IMR-90 (cell line): Measurements from ENCODE around the gene PAX5. TPM values are rescaled to one million over a fixed set of nuclear protein-coding genes. Genes with fewer than 3 reads are reported as not detected.

ENCODE experiments used
- ATAC-seq: fragments of 200-7000 bp; cut with Tn5 transposase; 2 replicates; pipeline ENCODE4 v1.9.1; 2020; ENCODE audit warnings: low read depth, mild to moderate bottlenecking, moderate library complexity
- BruUV-seq: library from RNA; stranded (reverse); fragments of 400-500 nt; replicated peaks from 2 replicates; lab custom pipeline; 2021; lab: Mats Ljungman, UMichigan
- CTCF ChIA-PET: fragments of 300-600 bp; formaldehyde crosslinking; extraction: SDS; loops from one replicate; lab custom pipeline; 2021; ENCODE audit warnings: antibody characterized with exemption; lab: Yijun Ruan, JAX
- POLR2A ChIA-PET: fragments of 300-600 bp; sonication (Branson Sonifier 250); formaldehyde crosslinking; loops from one replicate; lab custom pipeline; 2022; ENCODE audit warnings: antibody characterized with exemption; ENCODE audit not compliant: unreplicated experiment; lab: Charles Lee
- DNase-seq: peaks from one replicate; pipeline ENCODE4 v3.0.0; 2013
- H2AFZ ChIP-seq: replicated peaks from 2 replicates; pipeline ENCODE3; 2013; ENCODE audit warnings: low read length, mild to moderate bottlenecking; ENCODE audit not compliant: poor library complexity
- H2AK5ac ChIP-seq: 2 replicates; pipeline ENCODE4 v1.6.1; 2013; ENCODE audit warnings: low read depth, low read length, inconsistent platforms
- H2AK9ac ChIP-seq: replicated peaks from 2 replicates; pipeline ENCODE3; 2013; ENCODE audit warnings: mild to moderate bottlenecking, low read depth, low read length, moderate library complexity; ENCODE audit not compliant: poor library complexity
- H2BK120ac ChIP-seq: 2 replicates; pipeline ENCODE4 v1.6.1; 2013; ENCODE audit warnings: low read depth, low read length, inconsistent platforms
- H2BK15ac ChIP-seq: 3 replicates; pipeline ENCODE4 v1.6.1; 2013; ENCODE audit warnings: low read depth, low read length, inconsistent platforms
- H2BK20ac ChIP-seq: 2 replicates; pipeline ENCODE4 v1.6.1; 2013; ENCODE audit warnings: low read depth, mild to moderate bottlenecking, inconsistent platforms, low read length, moderate library complexity
- H2BK5ac ChIP-seq: 2 replicates; pipeline ENCODE4 v1.6.1; 2013; ENCODE audit warnings: mild to moderate bottlenecking, low read depth, low read length, inconsistent platforms; ENCODE audit not compliant: poor library complexity, severe bottlenecking
- H3K14ac ChIP-seq: replicated peaks from 2 replicates; pipeline ENCODE4 v1.6.1; 2013; ENCODE audit warnings: low read depth, low read length, inconsistent platforms
- H3K18ac ChIP-seq: 2 replicates; pipeline ENCODE4 v1.6.1; 2013; ENCODE audit warnings: low read depth, low read length, control low read depth
- H3K23ac ChIP-seq: 2 replicates; pipeline ENCODE4 v1.6.1; 2013; ENCODE audit warnings: low read depth, low read length, inconsistent platforms
- H3K27ac ChIP-seq: 2 replicates; pipeline ENCODE4 v1.5.1; 2013; ENCODE audit warnings: mild to moderate bottlenecking, control low read depth, low read length; ENCODE audit not compliant: insufficient read depth
- H3K27me3 ChIP-seq: 2 replicates; pipeline ENCODE4 v1.6.1; 2013; ENCODE audit warnings: low read length; ENCODE audit not compliant: control insufficient read depth, insufficient read depth
- H3K36me3 ChIP-seq: 2 replicates; pipeline ENCODE4 v1.6.1; 2013; ENCODE audit warnings: low read length, mixed read lengths; ENCODE audit not compliant: control insufficient read depth, insufficient read depth
- H3K4ac ChIP-seq: 2 replicates; pipeline ENCODE4 v1.6.1; 2013; ENCODE audit warnings: low read depth, low read length, inconsistent platforms
- H3K4me1 ChIP-seq: 2 replicates; pipeline ENCODE4 v1.6.1; 2013; ENCODE audit warnings: low read length, mixed read lengths; ENCODE audit not compliant: control insufficient read depth, insufficient read depth
- H3K4me2 ChIP-seq: 2 replicates; pipeline ENCODE4 v1.6.1; 2013; ENCODE audit warnings: low read depth, mild to moderate bottlenecking, control low read depth, low read length, moderate library complexity
- H3K4me3 ChIP-seq: 2 replicates; pipeline ENCODE4 v1.5.1; 2013; ENCODE audit warnings: low read depth, mild to moderate bottlenecking, control low read depth, low read length, moderate library complexity; ENCODE audit not compliant: insufficient read depth
- H3K56ac ChIP-seq: 2 replicates; pipeline ENCODE4 v1.6.1; 2013; ENCODE audit warnings: low read length, inconsistent platforms; ENCODE audit not compliant: insufficient read depth; ENCODE audit errors: extremely low read depth
- H3K79me1 ChIP-seq, 2 experiments: 2 replicates each; pipeline ENCODE4 v1.6.1; 2013; ENCODE audit warnings: low read length in 2 of 2, inconsistent platforms in 1 of 2, low read depth in 1 of 2
- H3K9ac ChIP-seq: 2 replicates; pipeline ENCODE4 v1.6.1; 2013; ENCODE audit warnings: low read depth, low read length, control low read depth
- H3K9me1 ChIP-seq: 2 replicates; pipeline ENCODE4 v1.6.1; 2013; ENCODE audit warnings: low read length, inconsistent platforms; ENCODE audit not compliant: insufficient read depth
- H3K9me3 ChIP-seq: 2 replicates; pipeline ENCODE4 v1.6.1; 2013; ENCODE audit warnings: low read length; ENCODE audit not compliant: control insufficient read depth, insufficient read depth
- H4K20me1 ChIP-seq: 2 replicates; pipeline ENCODE4 v1.6.1; 2013; ENCODE audit warnings: low read length, inconsistent platforms; ENCODE audit not compliant: insufficient read depth
- H4K5ac ChIP-seq: 2 replicates; pipeline ENCODE4 v1.6.1; 2013; ENCODE audit warnings: mild to moderate bottlenecking, low read depth, low read length, control low read depth
- H4K8ac ChIP-seq, 2 experiments: 2 replicates each; pipeline ENCODE4 v1.6.1; 2013; ENCODE audit warnings: low read depth in 2 of 2, low read length in 2 of 2, control low read depth in 1 of 2, inconsistent platforms in 1 of 2
- H4K91ac ChIP-seq: 2 replicates; pipeline ENCODE4 v1.6.1; 2013; ENCODE audit warnings: low read depth, low read length, inconsistent platforms; ENCODE audit not compliant: insufficient read depth
- BHLHE40 ChIP-seq: fragments of 150-350 bp; IDR thresholded peaks from 2 replicates; pipeline ENCODE4 v1.6.1; 2016; ENCODE audit warnings: mild to moderate bottlenecking, low read depth, low read length
- CEBPB ChIP-seq: IDR thresholded peaks from 2 replicates; pipeline ENCODE4 v1.6.1; 2012; ENCODE audit warnings: low read depth, low read length, improper control_type of control experiment
- MAFK ChIP-seq: IDR thresholded peaks from 2 replicates; pipeline ENCODE4 v1.6.1; 2012; ENCODE audit warnings: low read depth, low read length, improper control_type of control experiment
- MAZ ChIP-seq: IDR thresholded peaks from 2 replicates; pipeline ENCODE4 v1.6.1; 2012; ENCODE audit warnings: low read depth, mild to moderate bottlenecking, low read length, improper control_type of control experiment, moderate library complexity, borderline replicate concordance
- MXI1 ChIP-seq: IDR thresholded peaks from 2 replicates; pipeline ENCODE4 v1.6.1; 2012; ENCODE audit warnings: low read depth, mild to moderate bottlenecking, low read length, moderate library complexity, borderline replicate concordance
- NFE2L2 ChIP-seq: fragments of 150-350 bp; IDR thresholded peaks from 2 replicates; pipeline ENCODE4 v1.6.1; 2016; ENCODE audit warnings: low read depth, mild to moderate bottlenecking, low read length
- POLR2A ChIP-seq: IDR thresholded peaks from 2 replicates; pipeline ENCODE4 v1.6.1; 2012; ENCODE audit warnings: mild to moderate bottlenecking, low read depth, low read length
- RAD21 ChIP-seq: IDR thresholded peaks from 2 replicates; pipeline ENCODE4 v1.6.1; 2012; ENCODE audit warnings: low read length, improper control_type of control experiment
- RCOR1 ChIP-seq: IDR thresholded peaks from 2 replicates; pipeline ENCODE4 v1.6.1; 2012; ENCODE audit warnings: mild to moderate bottlenecking, low read length, improper control_type of control experiment; ENCODE audit not compliant: insufficient replicate concordance
- RFX5 ChIP-seq: IDR thresholded peaks from 2 replicates; pipeline ENCODE4 v1.8.0; 2012; ENCODE audit warnings: low read depth, mild to moderate bottlenecking, low read length, moderate library complexity
- SMC3 ChIP-seq: fragments of 150-350 bp; IDR thresholded peaks from 2 replicates; pipeline ENCODE4 v1.6.1; 2016; ENCODE audit warnings: low read depth, mild to moderate bottlenecking, antibody characterized with exemption, low read length, moderate library complexity
- WGBS, 2 experiments: methylation state at CpG; one replicate each; pipeline versions ENCODE4 v1.1.5 to v1.1.7; 2013; ENCODE audit warnings: missing lambda C conversion rate in 2 of 2; ENCODE audit not compliant: insufficient read length in 1 of 2; ENCODE audit errors: extremely low coverage in 2 of 2; 5-methylcytosine and 5-hydroxymethylcytosine counted together
- dilution Hi-C: fragments of 300-500 bp; cut with HindIII; formaldehyde crosslinking; loops from one replicate; pipeline ENCODE4 v1.14.3; 2018; ENCODE audit warnings: low sequenced_read_pairs; ENCODE audit not compliant: unreplicated experiment
- in situ Hi-C: fragments of 300-500 bp; cut with MboI; formaldehyde crosslinking; loops from 3 replicates; pipeline ENCODE4 v1.14.3; 2019; ENCODE audit warnings: low sequenced_read_pairs, inconsistent platforms, mixed read lengths
- intact Hi-C: fragments of 100-400 bp; cut with micrococcal nuclease; formaldehyde crosslinking; loops from 2 replicates; pipeline ENCODE4 v1.10.0; 2022
- polyA plus RNA-seq, 3 experiments: library from polyadenylated mRNA; depleted of rRNA; stranded (reverse); fragments of >200 nt; gene quantifications; 2 replicates each; pipeline ENCODE4 v1.2.3, GENCODE V29; 2012; ENCODE audit warnings: low replicate concordance in 1 of 3
- total RNA-seq: library from RNA; depleted of rRNA; stranded (reverse); fragments of >200 nt; gene quantifications from 2 replicates; pipeline ENCODE4 v1.2.3, GENCODE V29; 2012
- TF ChIP-seq, protein P1 (sequence below): fragments of 150-350 bp; IDR thresholded peaks from 2 replicates; pipeline ENCODE4 v1.6.1; 2016; ENCODE audit warnings: low read depth, mild to moderate bottlenecking, low read length, moderate library complexity, borderline replicate concordance
- TF ChIP-seq, protein P2 (sequence below): fragments of 150-350 bp; IDR thresholded peaks from 2 replicates; pipeline ENCODE4 v1.6.1; 2017; ENCODE audit warnings: mild to moderate bottlenecking, antibody characterized with exemption, low read length, low read depth
- TF ChIP-seq, protein P3 (sequence below): conservative IDR thresholded peaks from 2 replicates; pipeline ENCODE4 v1.5.1; 2012; ENCODE audit warnings: mild to moderate bottlenecking, low read depth, low read length, improper control_type of control experiment

The PAX5 gene
- total and polyA plus RNA-seq, 2 of the 4 experiments (the other 2 are of a cell fraction), result not detected

DNA sequence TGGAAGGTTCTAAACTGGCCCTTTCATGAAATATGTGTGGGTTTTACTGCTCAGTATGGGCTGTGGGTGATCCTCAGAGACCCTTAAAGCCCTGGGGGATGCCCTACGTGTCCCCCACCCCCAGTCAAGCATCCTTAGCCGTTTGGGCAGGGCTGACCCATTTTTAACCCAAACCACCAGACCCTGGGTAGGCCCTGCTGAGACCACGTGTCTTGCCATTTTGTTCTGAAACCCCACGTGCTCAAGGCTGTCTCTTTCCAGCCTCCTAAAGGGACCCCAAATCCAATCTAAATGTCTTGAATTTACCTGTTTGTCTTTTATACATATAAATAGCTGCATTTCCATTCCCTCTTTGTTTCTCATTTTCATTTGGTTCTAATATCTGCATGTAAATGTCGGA lies 94.9 kb downstream of the PAX5 start (continued):
- TF ChIP-seq, protein P1, sequence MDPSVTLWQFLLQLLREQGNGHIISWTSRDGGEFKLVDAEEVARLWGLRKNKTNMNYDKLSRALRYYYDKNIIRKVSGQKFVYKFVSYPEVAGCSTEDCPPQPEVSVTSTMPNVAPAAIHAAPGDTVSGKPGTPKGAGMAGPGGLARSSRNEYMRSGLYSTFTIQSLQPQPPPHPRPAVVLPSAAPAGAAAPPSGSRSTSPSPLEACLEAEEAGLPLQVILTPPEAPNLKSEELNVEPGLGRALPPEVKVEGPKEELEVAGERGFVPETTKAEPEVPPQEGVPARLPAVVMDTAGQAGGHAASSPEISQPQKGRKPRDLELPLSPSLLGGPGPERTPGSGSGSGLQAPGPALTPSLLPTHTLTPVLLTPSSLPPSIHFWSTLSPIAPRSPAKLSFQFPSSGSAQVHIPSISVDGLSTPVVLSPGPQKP, result no peak

DNA sequence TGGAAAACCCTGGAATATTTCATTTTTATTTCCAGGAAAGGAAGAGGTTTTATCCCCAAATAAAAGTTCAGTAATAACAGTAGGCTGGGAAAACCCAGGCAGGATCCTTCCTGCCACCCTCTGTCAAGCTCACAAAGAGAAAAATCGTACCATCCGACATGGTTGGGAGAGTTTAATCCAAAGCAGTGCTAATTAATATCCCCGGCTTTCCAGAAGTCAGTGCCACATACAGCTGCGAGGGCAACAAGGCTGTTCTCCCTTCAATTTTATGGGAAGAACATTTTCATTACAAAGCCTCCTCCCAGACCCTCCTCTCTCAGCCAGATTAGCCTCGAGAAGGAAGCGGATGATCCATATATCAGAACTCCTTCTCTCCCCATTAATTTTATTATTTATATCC lies 95.5 kb downstream of the PAX5 start:
- no peak overlapping the region for H3K4me2 ChIP-seq
- ChIA-PET POLR2A (no interaction called here), CTCF (no interaction called here)
- no peaks in the 10 kb centered on the region for H3K9me3 ChIP-seq
- no peaks in the 10 kb centered on the region for H4K20me1 ChIP-seq
- H4K8ac ChIP-seq, result no peak overlapping the region
- H3K4me1 ChIP-seq, result no peaks in the 10 kb centered on the region
- peaks cover 42% of the 10 kb centered on the region for H3K27me3 ChIP-seq
- no peak overlapping the region for H3K27ac ChIP-seq
- H4K91ac ChIP-seq, result no peak overlapping the region
- no peak overlapping the region for H2AK5ac ChIP-seq
- no peak overlapping the region for H3K56ac ChIP-seq
- H3K4ac ChIP-seq, result no peak overlapping the region
- intact Hi-C loops, result no loop called here
- H3K18ac ChIP-seq, result no peak overlapping the region
- H3K9ac ChIP-seq, result no peak overlapping the region
- DNase-seq (no peak), ATAC-seq (no peak)
- BruUV-seq, result no TSS peak
- H4K5ac ChIP-seq, result no peak overlapping the region
- dilution Hi-C loops, result no loop called here
- H2AK9ac ChIP-seq, result no peak overlapping the region
- H3K79me1 ChIP-seq, result no peaks in the 10 kb centered on the region
- H2BK120ac ChIP-seq, result no peak overlapping the region
- H3K14ac ChIP-seq, result no peak overlapping the region
- H3K23ac ChIP-seq, result no peak overlapping the region
- WGBS, 2 experiments, result no CpG with 5 or more reads among the region's 6 CpGs
- H3K36me3 ChIP-seq, result no peaks in the 10 kb centered on the region
- H2BK15ac ChIP-seq, result no peak overlapping the region
- H3K4me3 ChIP-seq, result no peak overlapping the region
- in situ Hi-C loops, result no loop called here
- H2BK20ac ChIP-seq, result no peak overlapping the region
- H2BK5ac ChIP-seq, result no peak overlapping the region
- no peaks in the 10 kb centered on the region for H3K9me1 ChIP-seq
- H2AFZ ChIP-seq, result no peak overlapping the region
- TF ChIP-seq MXI1, result no peak
- TF ChIP-seq, protein P2, sequence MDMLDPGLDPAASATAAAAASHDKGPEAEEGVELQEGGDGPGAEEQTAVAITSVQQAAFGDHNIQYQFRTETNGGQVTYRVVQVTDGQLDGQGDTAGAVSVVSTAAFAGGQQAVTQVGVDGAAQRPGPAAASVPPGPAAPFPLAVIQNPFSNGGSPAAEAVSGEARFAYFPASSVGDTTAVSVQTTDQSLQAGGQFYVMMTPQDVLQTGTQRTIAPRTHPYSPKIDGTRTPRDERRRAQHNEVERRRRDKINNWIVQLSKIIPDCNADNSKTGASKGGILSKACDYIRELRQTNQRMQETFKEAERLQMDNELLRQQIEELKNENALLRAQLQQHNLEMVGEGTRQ, result no peak
- no peak for TF ChIP-seq NFE2L2
- TF ChIP-seq CEBPB, result no peak
- no peak for TF ChIP-seq MAZ
- TF ChIP-seq POLR2A, result no peak
- no peak for TF ChIP-seq BHLHE40
- no peak for TF ChIP-seq SMC3
- TF ChIP-seq MAFK, result no peak
- TF ChIP-seq, protein P3, sequence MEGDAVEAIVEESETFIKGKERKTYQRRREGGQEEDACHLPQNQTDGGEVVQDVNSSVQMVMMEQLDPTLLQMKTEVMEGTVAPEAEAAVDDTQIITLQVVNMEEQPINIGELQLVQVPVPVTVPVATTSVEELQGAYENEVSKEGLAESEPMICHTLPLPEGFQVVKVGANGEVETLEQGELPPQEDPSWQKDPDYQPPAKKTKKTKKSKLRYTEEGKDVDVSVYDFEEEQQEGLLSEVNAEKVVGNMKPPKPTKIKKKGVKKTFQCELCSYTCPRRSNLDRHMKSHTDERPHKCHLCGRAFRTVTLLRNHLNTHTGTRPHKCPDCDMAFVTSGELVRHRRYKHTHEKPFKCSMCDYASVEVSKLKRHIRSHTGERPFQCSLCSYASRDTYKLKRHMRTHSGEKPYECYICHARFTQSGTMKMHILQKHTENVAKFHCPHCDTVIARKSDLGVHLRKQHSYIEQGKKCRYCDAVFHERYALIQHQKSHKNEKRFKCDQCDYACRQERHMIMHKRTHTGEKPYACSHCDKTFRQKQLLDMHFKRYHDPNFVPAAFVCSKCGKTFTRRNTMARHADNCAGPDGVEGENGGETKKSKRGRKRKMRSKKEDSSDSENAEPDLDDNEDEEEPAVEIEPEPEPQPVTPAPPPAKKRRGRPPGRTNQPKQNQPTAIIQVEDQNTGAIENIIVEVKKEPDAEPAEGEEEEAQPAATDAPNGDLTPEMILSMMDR, result no peak
- TF ChIP-seq RFX5, result no peak
- no peak for TF ChIP-seq RAD21
- no peak for TF ChIP-seq RCOR1
